Cortex of kidney (tissue), 1 donor: ENCODE results near the gene HMOX2.

Experiments used
- DNase-seq: peaks from one replicate; lab custom pipeline; 2025; lab: John Stamatoyannopoulos, UW

Gene HMOX2

DNA sequence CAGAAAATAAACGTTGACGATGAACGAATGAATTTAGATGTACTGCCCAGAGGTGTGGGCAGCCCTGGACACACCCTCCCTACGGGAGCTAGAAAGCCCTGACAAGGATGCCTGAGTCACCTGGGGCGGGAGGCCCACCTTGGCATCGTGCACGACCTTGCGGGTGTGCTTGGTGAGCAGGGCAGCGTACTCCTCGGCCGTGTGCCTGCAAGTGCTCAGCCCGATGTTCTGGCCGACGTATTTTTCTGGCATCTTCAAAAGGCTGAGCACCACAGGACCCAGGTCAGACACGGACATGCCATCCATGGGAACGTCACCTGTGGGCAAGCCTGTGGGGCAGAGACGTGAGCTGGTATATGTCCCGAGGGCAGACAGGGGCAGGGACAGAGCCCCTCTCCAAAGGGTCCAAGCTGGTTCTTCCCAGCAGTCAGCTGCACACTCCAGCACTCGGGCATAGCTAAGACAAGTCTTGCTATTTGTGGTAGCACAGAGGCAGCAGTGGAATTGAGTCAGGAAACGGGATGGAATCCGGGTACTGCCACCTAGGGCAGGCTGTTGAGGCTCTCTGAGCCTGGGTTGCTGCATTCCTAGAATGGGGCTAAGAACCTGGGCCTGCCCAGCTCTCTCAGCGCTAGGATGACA lies 12.6 kb upstream of the HMOX2 start:
- no peak for DNase-seq

DNA sequence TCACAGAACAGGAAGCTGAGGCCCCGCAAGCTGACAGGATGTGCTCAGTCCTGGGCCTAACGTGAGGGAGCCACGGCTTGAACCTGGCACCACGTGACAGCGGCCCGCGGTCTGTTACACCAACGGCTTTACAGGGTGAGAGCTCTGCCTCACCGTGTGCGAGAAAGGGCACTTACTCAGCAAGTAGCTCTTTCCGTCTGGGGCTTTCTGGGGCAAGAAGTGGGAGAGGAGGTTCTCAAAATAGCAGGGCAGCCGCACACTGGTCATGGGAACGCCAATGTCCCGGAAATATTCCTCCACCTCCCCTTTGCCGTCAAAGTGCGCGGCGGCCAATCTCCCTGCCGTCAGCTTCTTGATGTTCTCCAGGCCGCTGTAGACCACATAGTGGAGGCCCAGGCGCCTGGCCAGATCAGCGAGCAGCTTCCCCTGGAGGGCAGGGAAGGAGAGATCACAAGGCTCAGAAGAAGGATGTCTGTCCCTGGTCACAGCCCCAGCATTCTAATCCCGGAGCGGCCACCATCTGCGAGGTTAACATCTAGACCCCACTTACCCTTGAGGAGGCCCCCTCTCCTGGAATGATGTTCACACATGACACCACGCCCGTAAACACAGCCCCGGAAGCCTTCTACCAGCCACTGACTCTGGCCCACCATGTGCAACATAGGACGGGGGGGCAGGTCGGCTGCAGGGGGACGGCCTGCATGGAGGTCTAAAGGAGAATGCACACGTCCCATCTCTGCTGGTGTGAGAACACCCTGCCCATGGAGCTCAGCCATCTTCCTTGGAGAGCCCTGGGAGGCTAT lies 10.0 kb upstream of the HMOX2 start:
- no peak for DNase-seq

DNA sequence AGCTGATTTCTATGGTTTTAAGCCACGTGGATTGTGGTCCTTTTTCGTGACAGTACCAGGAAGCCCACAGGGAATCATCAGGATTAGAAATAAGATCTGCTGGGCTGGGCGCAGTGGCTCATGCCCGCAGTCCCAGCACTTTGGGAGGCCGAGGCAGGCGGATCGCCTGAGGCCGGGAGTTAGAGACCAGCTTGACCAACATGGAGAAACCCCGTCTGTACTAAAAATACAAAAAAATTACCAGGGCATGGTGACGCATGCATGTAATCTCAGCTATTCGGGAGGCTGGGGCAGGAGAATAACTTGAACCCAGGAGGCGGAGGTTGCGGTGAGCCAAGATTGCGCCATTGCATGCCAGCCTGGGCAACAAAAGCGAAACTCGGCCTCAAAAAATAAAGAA lies 8.3 kb upstream of the HMOX2 start:
- DNase-seq = no peak

- no peak for DNase-seq
Measured at GRCh38 chr16:4468972-4469371, 7.2 kb upstream of the HMOX2 start.

- DNase-seq = no peak
Measured at GRCh38 chr16:4471869-4472268, 4.3 kb upstream of the HMOX2 start.

- no peak for DNase-seq
Measured at GRCh38 chr16:4472880-4473279, 3.3 kb upstream of the HMOX2 start.

DNA sequence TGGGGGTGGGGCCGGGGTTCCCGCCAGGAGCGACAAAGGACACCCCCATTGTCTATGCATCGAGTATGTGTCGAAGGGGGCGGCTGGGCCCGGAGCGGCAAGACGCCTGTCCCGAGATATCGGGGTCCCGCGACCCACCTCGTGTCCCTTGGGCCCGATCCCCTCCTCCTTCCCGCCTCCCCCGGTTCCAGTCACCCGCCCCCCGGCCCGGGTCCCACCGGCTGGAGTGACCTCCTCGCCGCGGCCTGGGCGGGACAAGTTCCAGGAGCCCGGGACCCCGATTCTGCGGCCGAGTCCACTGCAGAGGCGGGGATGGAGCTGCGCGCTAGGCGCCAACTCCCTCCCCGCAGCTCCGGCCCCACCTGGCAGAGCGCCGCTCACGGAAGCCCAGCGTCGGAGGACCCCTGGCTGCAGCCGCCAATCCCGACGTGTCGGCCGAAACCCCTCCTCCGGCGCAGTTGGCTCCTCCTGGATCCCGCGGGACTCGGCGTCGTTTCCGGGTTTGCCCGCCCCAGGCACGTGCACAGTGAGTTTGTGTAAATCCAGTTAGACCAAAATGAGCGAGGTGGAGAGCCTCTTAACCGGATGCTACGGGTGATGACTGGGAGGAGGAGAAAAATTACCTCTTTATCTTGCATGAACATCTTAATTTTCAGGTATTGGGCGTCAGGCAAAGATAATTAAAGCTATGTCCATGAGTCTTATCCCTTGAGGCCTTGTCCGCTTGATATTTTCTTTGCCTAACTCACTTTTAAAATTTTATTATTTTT lies 1.8 kb upstream of the HMOX2 start, which contains the start of gene NMRAL1:
Gene NMRAL1 (minus strand): TSS at position 434 of the 770 bp plus-strand sequence. CDS start 493 bp downstream, outside the sequence.
- DNase-seq = peak; percentile 60

- DNase-seq = no peak
Measured at GRCh38 chr16:4477966-4478365, 1.8 kb downstream of the HMOX2 start.

DNA sequence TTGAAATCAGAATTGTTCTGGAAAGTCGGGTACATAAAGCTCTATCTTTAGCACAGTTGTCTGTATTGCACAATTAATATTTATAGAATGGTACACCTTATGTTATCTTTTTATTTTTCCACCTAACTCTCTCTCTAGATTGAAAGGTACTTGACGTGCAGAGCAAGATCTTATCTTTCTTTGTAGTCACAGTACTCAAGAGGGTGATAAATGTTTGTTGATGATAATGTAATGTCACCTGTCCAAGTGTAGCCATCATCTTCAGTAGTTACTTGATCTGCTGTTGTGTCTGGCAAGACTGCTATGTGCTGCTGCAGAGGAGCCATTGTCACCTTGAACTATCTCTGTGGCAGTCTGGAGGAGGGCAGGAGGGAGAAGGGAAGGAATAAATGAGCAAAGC lies 5.3 kb downstream of the HMOX2 start:
- DNase-seq = no peak

DNA sequence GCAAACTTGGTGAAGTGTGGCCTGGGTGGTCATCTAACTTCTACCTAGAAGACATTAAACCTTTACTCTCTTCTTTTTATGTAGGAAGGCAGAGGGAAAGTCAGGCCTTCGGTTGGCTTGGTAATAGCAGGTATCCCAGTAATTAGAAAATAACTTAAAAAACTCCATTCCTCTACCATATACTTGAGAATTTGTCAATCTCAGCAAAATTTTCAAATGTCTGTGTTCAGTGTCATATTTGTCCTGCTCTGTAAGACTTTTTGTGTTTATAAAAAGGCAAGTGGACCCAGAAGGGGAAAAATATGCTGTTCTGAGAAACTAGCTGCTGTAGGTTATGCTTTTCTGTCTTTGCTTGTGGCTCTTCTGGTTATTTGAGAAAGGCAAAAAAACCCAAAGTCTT lies 5.8 kb downstream of the HMOX2 start:
- DNase-seq = no peak

DNA sequence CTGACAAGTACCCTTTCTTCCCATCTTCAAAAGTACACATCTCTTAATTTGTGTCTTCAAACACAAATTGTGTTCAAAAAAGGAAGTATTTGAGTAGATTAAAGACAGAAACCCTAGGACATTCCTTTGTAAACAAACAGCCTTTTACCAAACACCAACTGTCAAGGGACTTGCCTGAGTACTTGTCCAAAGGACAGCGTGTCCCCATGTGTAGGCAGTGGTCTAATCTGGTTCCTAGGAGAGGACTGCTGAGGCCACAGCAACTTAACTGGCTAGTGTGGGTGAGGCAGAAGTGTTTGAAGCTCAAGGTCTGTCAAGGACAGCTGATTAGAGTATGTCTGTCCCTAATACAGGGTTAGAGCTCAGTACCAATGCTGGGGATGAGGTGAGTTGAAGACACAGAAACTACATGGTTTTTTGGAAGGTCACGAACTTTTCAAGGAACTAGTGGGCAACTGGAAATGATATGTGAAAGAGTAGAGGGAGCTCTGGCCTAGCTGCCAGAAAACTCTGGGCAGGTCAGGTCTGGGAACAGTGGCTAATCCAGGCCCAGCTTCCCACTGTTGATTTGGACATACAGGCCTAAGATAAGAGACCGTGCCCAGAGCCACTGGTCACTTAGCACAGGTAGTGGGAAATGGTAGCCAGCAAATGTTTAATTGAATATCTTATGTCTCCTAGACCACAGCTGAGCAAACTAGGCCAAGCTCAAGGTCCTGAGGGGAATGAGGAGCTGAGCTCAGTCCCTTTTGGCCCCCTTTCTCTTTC lies 10.1 kb downstream of the HMOX2 start:
- no peak for DNase-seq

DNA sequence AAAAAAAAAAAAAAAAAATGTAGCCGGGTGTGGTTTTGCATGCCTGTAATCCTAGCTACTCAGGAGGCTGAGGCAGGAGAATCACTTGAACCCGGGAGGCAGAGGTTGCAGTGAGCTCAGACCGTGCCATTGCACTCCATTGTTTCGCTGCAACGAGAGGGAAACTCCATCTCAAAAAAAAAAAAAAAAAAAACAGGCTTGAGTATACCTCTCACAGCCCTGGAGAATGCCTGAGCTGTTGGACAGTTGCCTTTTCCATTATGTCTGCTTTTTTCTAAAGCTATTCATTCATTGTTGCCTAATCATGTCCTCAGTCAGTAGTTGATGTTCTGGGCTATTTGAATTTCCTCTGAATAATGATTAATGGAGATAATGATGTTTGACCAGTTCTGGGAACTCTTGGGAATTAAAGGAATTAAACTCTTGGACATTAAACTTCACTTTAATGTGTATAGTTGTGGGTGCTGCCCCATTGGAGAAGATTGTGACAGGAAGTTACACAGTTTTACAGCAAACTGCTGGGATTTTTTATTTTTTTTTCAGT lies 11.8 kb downstream of the HMOX2 start:
- DNase-seq = no peak

DNA sequence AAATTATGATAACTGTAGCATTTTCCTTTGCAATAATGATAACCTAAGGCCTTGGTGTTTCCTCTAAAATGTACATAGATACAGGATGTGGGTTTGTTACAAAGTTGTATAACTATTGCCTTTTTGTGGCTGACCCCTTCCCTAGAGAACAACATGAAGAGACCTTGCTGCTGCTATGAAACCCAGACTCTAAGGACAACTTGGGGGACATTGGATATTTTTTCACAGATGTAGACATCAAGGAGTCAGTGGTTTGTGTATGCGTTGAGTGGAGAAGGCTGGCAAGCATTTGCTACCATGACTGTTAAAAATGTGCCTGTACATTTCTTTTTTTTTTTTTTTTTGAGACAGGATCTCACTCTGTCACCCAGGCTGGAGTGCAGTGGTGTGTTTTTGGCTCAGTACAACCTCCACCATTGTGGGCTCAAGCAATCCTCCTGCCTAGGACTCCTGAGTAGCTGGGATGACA lies 12.3 kb downstream of the HMOX2 start:
- DNase-seq = no peak

- no peak for DNase-seq
Measured at GRCh38 chr16:4489030-4489429, 12.8 kb downstream of the HMOX2 start.

- DNase-seq = no peak
Measured at GRCh38 chr16:4491898-4492297, 15.7 kb downstream of the HMOX2 start.

DNA sequence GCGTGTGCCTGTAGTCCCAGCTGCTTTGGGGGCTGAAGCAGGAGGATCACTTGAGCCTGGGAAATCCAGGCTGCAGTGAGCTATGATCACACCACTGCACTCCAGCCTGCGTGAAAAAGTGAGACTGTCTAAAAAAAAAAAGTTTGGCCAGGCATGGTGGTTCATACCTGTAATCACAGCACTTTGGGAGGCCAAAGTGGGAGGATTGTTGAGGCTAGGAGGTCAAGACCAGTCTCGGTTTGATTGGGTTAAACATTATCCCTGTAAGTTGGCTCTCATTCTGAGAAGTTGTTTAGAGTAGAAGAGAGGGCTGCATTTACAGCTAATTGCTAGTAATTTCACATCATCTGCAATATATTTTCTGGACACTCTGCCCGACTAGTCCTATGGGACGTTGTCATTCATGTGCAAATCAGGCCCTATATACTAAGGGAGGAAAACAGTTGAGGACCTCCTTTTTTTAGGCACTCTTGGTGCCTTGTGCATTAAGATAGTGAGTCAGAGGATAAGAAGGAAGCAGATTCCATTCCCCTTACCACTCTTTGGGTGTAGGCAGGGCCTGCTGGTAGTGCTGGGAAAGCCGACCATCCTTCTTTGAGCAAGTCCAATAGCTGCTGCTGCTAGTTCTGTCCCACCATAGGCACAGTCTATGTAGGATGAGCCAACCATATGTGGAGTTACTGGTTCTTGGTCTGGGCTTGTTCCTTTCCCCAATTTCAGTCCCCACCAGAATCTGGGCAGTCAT lies 18.7 kb downstream of the HMOX2 start:
- no peak for DNase-seq

DNA sequence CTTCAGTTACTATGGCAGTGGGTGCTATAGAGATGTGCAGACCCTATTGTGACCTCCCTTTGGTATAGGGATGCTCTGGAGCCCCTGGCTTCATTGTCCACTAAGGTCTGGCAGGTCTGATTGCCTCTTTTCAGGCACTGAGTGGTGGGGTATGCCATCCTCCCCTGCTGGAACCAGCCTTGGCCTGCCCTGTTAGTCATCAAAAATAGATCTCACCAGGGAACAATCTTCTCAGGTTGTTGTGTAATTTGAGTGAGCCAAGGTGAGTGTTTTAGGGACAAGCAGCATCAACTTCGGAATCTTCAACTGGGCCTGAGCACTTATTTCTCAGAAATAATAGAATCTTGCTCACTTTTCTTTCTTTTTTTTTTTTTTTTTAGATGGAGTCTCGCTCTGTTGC lies 19.6 kb downstream of the HMOX2 start:
- no peak for DNase-seq

DNA sequence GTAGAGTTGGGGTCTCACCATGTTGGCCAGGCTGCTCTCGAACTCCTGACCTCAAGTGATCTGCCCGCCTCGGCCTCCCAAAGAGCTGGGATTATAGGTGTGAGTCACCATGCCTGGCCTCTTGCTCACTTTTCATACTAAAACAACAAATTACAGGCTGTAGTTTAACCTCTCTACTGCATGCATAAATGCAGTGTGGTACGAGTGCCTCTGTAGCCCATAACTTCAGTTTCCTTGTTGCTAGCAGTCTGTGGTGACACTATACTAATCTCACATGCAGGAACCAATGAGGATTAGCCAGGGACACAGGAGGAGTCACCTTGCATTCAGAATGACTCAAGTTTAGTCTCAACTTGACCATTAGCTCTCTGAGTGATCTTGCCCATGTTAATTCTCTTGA lies 20.1 kb downstream of the HMOX2 start:
- DNase-seq = no peak

GRCh38 chr16:4498546-4499195 lies 22.5 kb downstream of the HMOX2 start:
- no peak for DNase-seq

GRCh38 chr16:4499196-4499555 lies 23.0 kb downstream of the HMOX2 start:
- DNase-seq = no peak
